Measurements from ENCODE around the gene ATP8A1. TPM values are rescaled to one million over a fixed set of nuclear protein-coding genes. Genes with fewer than 3 reads are reported as not detected.

Gene ATP8A1
- total RNA-seq, 1 donor from 2014 or later: 278 TPM

- no peak for DNase-seq
- Mint-ChIP-seq H3K27ac (ENCODE audit: unreplicated experiment) (no peak overlapping the region), H3K36me3 (ENCODE audit: unreplicated experiment) (no peaks in the 10 kb centered on the region), H3K9me3 (ENCODE audit: unreplicated experiment) (peaks cover 3% of the 10 kb centered on the region), H3K4me3 (ENCODE audit: unreplicated experiment) (no peak overlapping the region), H3K4me1 (ENCODE audit: low read depth, unreplicated experiment) (no peaks in the 10 kb centered on the region), H3K27me3 (ENCODE audit: unreplicated experiment) (no peaks in the 10 kb centered on the region)
- no peak for TF ChIP-seq CTCF (IDR thresholded peaks at IDR 0.05; ENCODE audit: partially characterized antibody, unreplicated experiment)
Observed at GRCh38 chr4:42523066-42523718, 133.7 kb downstream of the ATP8A1 start.

GRCh38 chr4:42519803-42520417 lies 137.0 kb downstream of the ATP8A1 start:
- H3K4me3 Mint-ChIP-seq (ENCODE audit: unreplicated experiment): no peak overlapping the region
- peaks cover 2% of the 10 kb centered on the region for H3K9me3 Mint-ChIP-seq (ENCODE audit: unreplicated experiment)
- H3K4me1 Mint-ChIP-seq (ENCODE audit: low read depth, unreplicated experiment): no peaks in the 10 kb centered on the region
- no peaks in the 10 kb centered on the region for H3K36me3 Mint-ChIP-seq (ENCODE audit: unreplicated experiment)
- no peak for DNase-seq
- H3K27ac Mint-ChIP-seq (ENCODE audit: unreplicated experiment): no peak overlapping the region
- peak; percentile 79 for TF ChIP-seq CTCF (IDR thresholded peaks at IDR 0.05; ENCODE audit: partially characterized antibody, unreplicated experiment)
- no peaks in the 10 kb centered on the region for H3K27me3 Mint-ChIP-seq (ENCODE audit: unreplicated experiment)

- no peak for DNase-seq
- Mint-ChIP-seq H3K27ac (ENCODE audit: unreplicated experiment) (no peak overlapping the region), H3K9me3 (ENCODE audit: unreplicated experiment) (peaks cover 2% of the 10 kb centered on the region), H3K27me3 (ENCODE audit: unreplicated experiment) (no peaks in the 10 kb centered on the region), H3K4me1 (ENCODE audit: low read depth, unreplicated experiment) (no peaks in the 10 kb centered on the region), H3K4me3 (ENCODE audit: unreplicated experiment) (no peak overlapping the region), H3K36me3 (ENCODE audit: unreplicated experiment) (no peaks in the 10 kb centered on the region)
- no peak for TF ChIP-seq CTCF (IDR thresholded peaks at IDR 0.05; ENCODE audit: partially characterized antibody, unreplicated experiment)
Observed at GRCh38 chr4:42515156-42515884, 141.6 kb downstream of the ATP8A1 start.

DNA sequence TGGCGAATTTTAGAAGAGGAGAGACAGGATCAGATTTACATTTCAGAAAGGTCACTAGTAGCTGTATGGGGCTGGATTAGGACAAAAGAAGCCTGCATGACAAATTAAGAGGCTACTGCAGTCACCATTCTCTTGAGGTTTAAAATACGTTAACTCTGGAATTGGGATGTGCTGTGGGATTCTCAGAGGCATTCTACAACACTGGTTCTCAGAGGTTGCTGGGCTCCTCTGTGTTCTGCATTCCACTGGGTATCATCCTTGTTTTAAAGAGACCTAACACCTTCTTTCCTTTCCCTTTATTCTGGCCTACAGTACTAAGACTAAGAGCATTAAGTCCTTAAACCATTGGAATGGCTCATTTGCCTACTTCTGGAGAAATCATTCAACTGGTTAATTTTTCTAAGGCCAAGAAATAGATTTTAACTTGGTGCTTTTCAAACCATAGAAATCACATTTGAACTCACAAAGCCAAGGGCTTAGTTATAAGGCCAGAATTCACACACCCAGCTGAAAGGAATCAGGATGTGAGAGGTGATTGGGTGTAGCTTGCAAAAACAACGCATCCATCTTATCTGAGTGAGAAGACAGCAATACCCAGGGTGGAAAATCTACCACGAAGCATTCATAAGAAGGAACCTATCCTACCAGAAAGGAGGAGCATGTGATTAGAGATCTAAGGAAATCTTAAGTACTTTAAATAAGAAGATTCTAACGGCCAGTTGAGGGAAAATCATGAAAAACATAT lies 143.0 kb downstream of the ATP8A1 start:
- no peak overlapping the region for H3K4me3 Mint-ChIP-seq (ENCODE audit: unreplicated experiment)
- no peak for DNase-seq
- H3K4me1 Mint-ChIP-seq (ENCODE audit: low read depth, unreplicated experiment): no peaks in the 10 kb centered on the region
- H3K9me3 Mint-ChIP-seq (ENCODE audit: unreplicated experiment): peaks cover 2% of the 10 kb centered on the region
- H3K27me3 Mint-ChIP-seq (ENCODE audit: unreplicated experiment): no peaks in the 10 kb centered on the region
- no peaks in the 10 kb centered on the region for H3K36me3 Mint-ChIP-seq (ENCODE audit: unreplicated experiment)
- no peak overlapping the region for H3K27ac Mint-ChIP-seq (ENCODE audit: unreplicated experiment)
- no peak for TF ChIP-seq CTCF (IDR thresholded peaks at IDR 0.05; ENCODE audit: partially characterized antibody, unreplicated experiment)
